PFSK-1 (cell line): ENCODE results near the gene SDK1.

Experiments
- FOXP2 ChIP-seq: optimal IDR thresholded peaks from 2 replicates; pipeline ENCODE3; 2011; ENCODE audit warnings: borderline replicate concordance, control low read depth, inconsistent platforms; ENCODE audit not compliant: insufficient read depth; ENCODE audit errors: extremely low read length, extremely low read depth
- POLR2AphosphoS5 ChIP-seq: IDR thresholded peaks from 2 replicates; pipeline ENCODE4 v1.6.1; 2012; ENCODE audit warnings: low read depth, mild to moderate bottlenecking, control low read depth, low read length, moderate library complexity
- SIN3A ChIP-seq: IDR thresholded peaks from 2 replicates; pipeline ENCODE4 v1.6.1; 2012; ENCODE audit warnings: mild to moderate bottlenecking, low read length, moderate library complexity, borderline replicate concordance; ENCODE audit not compliant: insufficient read depth
- TAF1 ChIP-seq: IDR thresholded peaks from 2 replicates; pipeline ENCODE4 v1.6.1; 2012; ENCODE audit warnings: low read length, control low read depth, borderline replicate concordance; ENCODE audit not compliant: insufficient read depth
- TF ChIP-seq, protein P1 (sequence below), 2 experiments: IDR thresholded peaks; 2 replicates each; pipeline versions ENCODE4 v1.6.1 to v1.8.0; 2011 to 2012; ENCODE audit warnings: low read depth in 2 of 2, low read length in 2 of 2, control low read depth in 1 of 2, inconsistent platforms in 1 of 2, mild to moderate bottlenecking in 1 of 2, moderate library complexity in 1 of 2; ENCODE audit not compliant: insufficient read depth in 1 of 2

SDK1 gene

GRCh38 chr7:3678314-3678810, 377.3 kb downstream of the SDK1 start:
- TF ChIP-seq TAF1 (no peak), SIN3A (no peak), FOXP2 (no peak), POLR2AphosphoS5 (no peak)
- TF ChIP-seq, protein P1, sequence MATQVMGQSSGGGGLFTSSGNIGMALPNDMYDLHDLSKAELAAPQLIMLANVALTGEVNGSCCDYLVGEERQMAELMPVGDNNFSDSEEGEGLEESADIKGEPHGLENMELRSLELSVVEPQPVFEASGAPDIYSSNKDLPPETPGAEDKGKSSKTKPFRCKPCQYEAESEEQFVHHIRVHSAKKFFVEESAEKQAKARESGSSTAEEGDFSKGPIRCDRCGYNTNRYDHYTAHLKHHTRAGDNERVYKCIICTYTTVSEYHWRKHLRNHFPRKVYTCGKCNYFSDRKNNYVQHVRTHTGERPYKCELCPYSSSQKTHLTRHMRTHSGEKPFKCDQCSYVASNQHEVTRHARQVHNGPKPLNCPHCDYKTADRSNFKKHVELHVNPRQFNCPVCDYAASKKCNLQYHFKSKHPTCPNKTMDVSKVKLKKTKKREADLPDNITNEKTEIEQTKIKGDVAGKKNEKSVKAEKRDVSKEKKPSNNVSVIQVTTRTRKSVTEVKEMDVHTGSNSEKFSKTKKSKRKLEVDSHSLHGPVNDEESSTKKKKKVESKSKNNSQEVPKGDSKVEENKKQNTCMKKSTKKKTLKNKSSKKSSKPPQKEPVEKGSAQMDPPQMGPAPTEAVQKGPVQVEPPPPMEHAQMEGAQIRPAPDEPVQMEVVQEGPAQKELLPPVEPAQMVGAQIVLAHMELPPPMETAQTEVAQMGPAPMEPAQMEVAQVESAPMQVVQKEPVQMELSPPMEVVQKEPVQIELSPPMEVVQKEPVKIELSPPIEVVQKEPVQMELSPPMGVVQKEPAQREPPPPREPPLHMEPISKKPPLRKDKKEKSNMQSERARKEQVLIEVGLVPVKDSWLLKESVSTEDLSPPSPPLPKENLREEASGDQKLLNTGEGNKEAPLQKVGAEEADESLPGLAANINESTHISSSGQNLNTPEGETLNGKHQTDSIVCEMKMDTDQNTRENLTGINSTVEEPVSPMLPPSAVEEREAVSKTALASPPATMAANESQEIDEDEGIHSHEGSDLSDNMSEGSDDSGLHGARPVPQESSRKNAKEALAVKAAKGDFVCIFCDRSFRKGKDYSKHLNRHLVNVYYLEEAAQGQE (IDR thresholded peaks at IDR 0.05; ENCODE audit: insufficient read depth in 1 of 2, low read depth in 2 of 2, low read length in 2 of 2) = no peak

DNA sequence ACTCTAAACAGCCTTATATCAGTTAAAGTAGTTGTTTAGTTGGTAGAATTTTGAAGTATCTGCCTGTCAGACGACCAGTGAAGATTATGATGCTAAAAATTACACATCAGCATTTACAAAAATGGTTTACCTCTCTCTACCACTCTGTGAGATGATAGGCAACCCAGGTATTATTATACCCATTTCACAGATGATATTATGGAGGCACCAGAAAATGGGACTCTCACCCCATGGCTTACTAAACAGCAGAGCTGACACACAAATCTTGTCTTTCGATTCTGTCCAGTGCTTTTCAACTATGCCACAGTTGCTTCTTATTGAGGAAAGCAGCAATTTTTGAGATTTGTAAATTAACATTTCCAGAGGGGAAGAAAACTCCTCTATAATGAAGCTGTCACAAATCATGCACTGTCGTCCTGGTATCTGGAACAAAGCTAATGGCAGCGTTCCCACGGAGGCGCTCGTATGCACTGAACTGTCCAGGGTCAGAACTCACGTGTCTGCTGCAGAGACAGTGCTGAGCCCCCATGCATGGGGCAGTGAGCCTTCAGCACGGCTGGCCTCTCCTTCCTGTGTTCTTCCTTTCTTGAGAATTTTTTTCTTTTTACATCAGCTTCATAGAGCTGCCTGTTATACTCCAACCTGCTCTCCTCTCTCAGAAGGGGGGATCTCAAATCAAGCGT, 381.1 kb downstream of the SDK1 start:
- no peak for TF ChIP-seq FOXP2
- TF ChIP-seq TAF1 = no peak
- TF ChIP-seq SIN3A = no peak
- TF ChIP-seq POLR2AphosphoS5 = no peak
- TF ChIP-seq, protein P1 (IDR thresholded peaks at IDR 0.05; ENCODE audit: insufficient read depth in 1 of 2, low read depth in 2 of 2, low read length in 2 of 2) = no peak

GRCh38 chr7:3683546-3684539, 382.8 kb downstream of the SDK1 start:
- TF ChIP-seq POLR2AphosphoS5 (no peak), TAF1 (no peak), SIN3A (no peak), FOXP2 (no peak)
- TF ChIP-seq, protein P1 (IDR thresholded peaks at IDR 0.05; ENCODE audit: insufficient read depth in 1 of 2, low read depth in 2 of 2, low read length in 2 of 2) = no peak

GRCh38 chr7:3688071-3688470, 387.0 kb downstream of the SDK1 start:
- TF ChIP-seq, protein P1 (IDR thresholded peaks at IDR 0.05; ENCODE audit: insufficient read depth in 1 of 2, low read depth in 2 of 2, low read length in 2 of 2) = no peak
- TF ChIP-seq TAF1 = no peak
- TF ChIP-seq POLR2AphosphoS5 = no peak
- no peak for TF ChIP-seq SIN3A
